HG03521 (cell line): Measurements from ENCODE around the gene IL31.
"Not testable (repeated sequence)": the region's sequence is repeated elsewhere in the genome, so short reads cannot be mapped to it uniquely, and the experiment has no call there.

ENCODE experiments used
- ATAC-seq: cut with Tn5 transposase; IDR thresholded peaks from one replicate; pipeline ENCODE4 v1.9.1; 2021; ENCODE audit warnings: mild to moderate bottlenecking, moderate library complexity; ENCODE audit not compliant: unreplicated experiment

Gene IL31

GRCh38 chr12:122174155-122174845 is at the start of gene IL31:
TSS of gene IL31 (minus strand) at chr12:122174221. CDS start at chr12:122174172, 49 bp downstream.
- no peak for ATAC-seq

DNA sequence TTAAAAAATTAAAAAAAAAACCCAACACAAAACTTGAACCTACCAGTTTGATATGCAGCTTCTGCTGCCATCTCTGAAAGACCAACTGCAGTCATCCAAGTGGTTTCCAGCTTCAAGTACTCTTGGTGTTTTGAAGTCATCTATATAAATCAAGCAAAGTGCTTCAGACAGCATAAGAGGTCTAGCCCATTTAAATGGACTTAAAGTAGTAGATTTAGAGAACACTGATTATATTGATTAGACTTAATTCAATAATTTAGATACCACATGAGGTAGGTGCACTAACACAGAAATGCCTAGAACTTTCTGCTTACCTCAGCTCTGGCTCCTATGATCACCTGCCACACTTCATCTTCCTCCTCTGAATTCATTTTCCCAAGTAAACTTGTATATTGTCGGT is 42.4 kb upstream of the IL31 start:
- ATAC-seq = no peak

DNA sequence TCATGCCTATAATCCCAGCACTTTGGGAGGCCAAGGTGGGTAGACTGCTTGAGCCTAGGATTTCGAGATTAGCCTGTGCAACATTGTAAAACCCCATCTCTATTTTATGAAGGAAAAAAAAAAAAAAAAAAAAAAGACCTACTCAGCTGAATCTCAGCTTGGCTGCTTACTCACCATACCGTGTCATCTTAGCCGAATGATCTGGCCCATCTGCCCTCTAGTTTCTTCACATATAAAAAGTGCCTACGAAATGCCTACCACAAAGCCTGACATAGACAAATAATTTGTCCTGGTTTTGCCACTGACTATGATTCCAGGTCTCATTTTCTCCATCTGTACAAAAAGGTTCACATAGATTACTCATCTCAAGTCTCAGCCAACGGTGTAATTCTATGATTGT is 41.8 kb upstream of the IL31 start:
- no peak for ATAC-seq

GRCh38 chr12:122208073-122208820 is 34.2 kb upstream of the IL31 start:
- no peak for ATAC-seq

- no peak for ATAC-seq
Observed at GRCh38 chr12:122207391-122207790, 33.4 kb upstream of the IL31 start.

DNA sequence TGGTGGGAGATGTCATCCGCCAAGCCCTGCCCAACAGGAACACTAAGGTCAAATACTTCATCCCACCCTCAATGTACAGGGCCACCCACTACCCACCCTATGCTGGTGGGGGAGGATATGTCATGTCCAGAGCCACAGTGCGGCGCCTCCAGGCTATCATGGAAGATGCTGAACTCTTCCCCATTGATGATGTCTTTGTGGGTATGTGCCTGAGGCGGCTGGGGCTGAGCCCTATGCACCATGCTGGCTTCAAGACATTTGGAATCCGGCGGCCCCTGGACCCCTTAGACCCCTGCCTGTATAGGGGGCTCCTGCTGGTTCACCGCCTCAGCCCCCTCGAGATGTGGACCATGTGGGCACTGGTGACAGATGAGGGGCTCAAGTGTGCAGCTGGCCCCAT is 33.0 kb upstream of the IL31 start:
- no peak for ATAC-seq

- ATAC-seq = no peak
Observed at GRCh38 chr12:122206111-122206881, 32.3 kb upstream of the IL31 start.

DNA sequence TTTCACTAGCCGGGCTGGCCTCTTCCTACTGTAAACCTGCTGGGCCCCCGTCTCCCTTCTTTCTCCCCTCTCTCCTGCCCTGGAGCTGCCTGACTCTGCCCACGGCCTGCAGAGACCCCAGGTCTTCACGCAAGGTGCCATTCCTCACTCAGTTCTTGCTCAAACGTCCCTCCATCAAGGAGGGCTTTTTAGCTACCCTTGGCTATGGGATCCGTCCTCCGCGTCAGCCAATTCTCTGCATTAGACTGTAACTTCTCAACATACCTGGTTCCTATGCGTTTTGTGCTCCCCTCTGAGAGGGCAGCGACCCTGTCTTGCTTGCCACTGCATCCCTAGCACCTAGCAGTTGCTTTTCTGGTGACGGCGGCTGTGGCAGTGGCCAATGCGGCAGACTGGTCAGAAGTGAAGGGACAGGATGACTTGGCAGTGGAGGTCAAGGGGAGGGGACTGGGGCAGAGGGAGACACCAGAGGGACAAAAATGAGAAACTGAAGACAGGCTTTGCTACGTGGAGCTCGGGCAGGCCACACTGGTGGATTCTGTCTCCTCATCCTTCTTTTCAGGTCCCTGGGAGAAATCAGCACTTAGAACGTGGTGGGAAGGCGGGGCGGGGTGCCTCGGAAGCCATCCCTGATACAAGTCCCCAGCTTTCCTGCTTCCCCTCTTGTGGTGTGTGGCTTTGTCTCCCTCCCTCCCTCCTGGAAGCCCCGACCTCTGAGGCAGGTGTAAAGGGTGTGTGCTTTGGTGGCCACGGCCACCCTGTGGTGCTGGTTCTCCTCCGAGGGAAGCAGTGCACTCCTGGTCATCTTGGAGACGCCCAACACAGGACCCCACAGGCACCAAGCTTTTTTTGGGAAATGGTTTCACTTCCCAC is 31.3 kb upstream of the IL31 start:
- no peak for ATAC-seq

DNA sequence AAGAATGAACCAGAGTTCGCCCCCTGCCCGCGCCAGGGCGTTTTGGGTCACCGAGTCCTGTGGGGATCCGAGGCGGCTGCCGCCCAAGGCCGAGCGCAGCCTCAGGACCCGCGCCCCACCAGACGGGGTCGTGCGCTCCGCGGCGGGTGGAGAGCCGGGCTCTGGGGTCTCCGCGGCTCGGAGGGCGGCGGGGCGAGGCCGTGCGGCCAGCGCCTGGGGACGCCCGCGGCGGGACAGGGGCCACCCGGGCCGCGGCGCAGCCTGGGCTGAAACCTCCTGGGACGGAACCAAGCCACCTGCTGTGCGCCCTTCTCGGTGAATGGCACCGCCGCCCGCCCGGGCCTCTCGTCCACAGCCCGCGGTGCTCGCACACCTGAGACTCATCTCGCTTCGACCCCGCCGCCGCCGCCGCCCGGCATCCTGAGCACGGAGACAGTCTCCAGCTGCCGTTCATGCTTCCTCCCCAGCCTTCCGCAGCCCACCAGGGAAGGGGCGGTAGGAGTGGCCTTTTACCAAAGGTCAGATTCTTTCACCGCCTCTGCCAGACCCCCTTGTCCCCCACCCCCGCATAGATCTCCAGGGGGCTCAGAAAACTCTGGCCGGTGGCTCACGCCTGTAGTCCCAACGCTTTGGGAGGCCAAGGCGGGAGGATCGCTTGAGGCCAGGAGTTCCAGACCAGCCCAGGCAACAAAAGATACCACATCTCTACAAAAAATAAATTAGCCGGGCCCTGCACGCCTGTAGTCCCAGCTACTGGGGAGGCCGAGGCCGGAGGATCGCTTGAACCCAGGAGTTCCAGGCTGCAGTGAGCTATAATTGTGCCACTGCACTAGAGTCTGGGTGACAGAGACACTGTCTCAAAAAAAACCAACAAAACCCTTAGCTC is 30.4 kb upstream of the IL31 start:
- no peak for ATAC-seq

- no peak for ATAC-seq
Observed at GRCh38 chr12:122203301-122204166, 29.5 kb upstream of the IL31 start, which contains the start of gene B3GNT4. TSS of gene B3GNT4 (plus strand) at chr12:122203709. CDS start at chr12:122204619, 910 bp downstream.

- ATAC-seq = not testable (repeated sequence)
Observed at GRCh38 chr12:122202811-122203210, 28.8 kb upstream of the IL31 start.

- no peak for ATAC-seq
Observed at GRCh38 chr12:122202017-122202416, 28.0 kb upstream of the IL31 start.

- no peak for ATAC-seq
Observed at GRCh38 chr12:122201381-122201780, 27.4 kb upstream of the IL31 start.

GRCh38 chr12:122200541-122201175 is 26.6 kb upstream of the IL31 start:
- no peak for ATAC-seq

GRCh38 chr12:122199484-122200355 is 25.7 kb upstream of the IL31 start:
- no peak for ATAC-seq

GRCh38 chr12:122197612-122197966 is 23.6 kb upstream of the IL31 start:
- no peak for ATAC-seq

GRCh38 chr12:122195405-122195804 is 21.4 kb upstream of the IL31 start:
- no peak for ATAC-seq
